GM21515 (cell line): ENCODE data around the gene LGI4.
"Not testable (repeated sequence)": the region's sequence is repeated elsewhere in the genome, so short reads cannot be mapped to it uniquely, and the experiment has no call there.

Source experiments
- ATAC-seq: cut with Tn5 transposase; IDR thresholded peaks from one replicate; pipeline ENCODE4 v1.9.1; 2021; ENCODE audit not compliant: unreplicated experiment

Gene LGI4

DNA sequence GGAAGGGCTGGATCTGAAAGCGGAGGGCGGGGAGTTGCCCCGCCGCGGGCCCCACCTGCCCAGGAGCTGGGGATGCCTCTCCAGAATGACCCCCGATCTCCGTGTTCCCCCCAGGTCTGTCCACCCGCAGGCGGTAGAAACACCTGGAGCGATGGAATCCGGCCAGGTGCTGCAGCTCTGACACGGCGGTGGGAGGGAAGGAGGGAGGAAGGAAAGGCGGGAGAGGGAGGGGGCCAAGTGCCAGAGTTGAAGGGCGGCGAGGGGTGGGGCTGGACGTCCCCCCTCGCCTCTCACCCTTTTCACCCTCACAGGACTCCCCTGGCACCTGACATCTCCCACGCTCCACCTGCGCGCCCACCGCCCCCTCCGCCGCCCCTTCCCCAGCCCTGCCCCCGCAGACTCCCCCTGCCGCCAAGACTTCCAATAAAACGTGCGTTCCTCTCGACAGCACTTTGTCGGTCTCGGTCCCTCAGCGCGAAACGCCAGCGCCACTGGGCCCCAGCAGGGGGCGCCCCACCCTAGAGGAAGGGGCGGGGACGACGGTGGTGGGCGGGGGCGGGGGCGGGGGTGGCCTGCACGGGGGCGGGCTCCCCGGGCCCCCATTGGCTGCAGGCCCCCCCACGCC lies 7.9 kb upstream of the LGI4 start:
- no peak for ATAC-seq

DNA sequence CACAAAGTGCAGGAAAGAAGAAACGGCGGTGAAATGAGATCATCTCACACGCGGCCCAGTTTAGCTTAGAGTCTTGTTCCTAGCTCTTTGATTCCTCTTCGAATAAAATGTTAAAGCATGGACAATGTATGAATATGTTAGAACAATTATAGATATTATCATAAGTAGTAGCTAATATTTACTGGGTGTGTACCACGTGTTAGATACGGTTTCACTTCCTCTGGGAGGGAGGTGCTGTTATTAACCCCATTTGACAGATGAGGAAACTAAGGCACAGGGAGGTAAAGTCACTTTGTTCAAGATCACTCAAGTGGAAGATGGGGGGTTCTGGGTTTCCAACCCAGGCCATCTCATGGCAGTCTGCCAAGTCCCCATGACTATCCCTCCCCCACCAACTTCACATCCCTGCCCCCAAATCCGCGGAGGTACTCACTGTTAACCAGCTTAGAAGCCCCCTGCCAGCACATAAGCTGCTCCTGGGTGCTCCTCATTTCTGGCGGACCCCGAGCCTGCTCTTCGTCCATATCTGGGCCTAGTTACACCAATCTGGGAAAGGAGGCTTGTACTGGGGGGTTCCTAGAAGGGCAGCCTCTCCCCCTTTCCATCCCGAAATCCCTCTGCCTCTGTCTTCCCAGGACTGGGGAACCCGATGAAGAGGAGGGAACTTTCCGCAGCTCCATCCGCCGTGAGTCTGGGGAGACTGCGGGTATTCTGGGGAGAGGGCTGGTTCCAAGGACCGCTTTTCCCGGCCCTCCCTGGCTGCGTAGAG lies 7.2 kb upstream of the LGI4 start:
- no peak for ATAC-seq

DNA sequence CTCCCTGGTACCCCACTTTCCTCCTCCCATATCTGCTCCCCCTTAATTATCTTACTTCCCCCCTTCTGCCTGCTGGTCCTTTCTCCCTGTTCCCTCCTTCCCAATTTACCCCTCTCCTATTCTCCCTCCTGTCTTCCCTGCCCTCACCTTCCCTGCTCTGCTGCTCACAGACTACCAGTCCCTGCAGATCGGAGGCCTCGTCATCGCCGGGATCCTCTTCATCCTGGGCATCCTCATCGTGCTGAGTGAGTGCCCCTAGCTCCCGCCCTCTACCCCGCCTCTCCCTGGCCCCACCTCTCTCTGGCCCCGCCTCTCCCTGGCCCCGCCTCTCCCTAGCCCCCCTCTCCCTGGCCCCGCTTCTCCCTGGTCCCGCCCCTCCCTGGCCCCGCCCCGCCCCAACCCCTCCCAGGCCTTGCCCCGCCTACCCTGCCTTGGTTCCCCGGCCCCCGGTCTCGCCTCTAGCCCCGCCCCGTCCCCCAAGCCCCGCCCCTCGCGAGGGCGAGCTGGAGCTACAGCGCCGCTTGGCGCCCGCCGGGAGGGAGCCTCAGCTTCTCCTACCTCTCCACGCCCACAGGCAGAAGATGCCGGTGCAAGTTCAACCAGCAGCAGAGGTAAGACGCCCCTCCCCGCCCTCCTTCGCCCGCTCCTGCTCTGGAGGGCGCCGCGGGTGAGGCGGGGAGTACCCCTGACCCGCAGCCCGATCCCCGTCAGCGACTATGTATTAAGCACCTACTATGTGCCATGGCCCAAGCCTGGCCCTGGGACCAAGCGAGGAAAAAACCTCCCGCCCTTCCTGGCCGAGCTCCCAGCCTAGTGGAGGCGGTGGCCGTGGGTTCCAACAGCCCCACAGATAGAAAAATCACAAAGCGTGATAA lies 6.3 kb upstream of the LGI4 start:
- ATAC-seq: peak; percentile 42

DNA sequence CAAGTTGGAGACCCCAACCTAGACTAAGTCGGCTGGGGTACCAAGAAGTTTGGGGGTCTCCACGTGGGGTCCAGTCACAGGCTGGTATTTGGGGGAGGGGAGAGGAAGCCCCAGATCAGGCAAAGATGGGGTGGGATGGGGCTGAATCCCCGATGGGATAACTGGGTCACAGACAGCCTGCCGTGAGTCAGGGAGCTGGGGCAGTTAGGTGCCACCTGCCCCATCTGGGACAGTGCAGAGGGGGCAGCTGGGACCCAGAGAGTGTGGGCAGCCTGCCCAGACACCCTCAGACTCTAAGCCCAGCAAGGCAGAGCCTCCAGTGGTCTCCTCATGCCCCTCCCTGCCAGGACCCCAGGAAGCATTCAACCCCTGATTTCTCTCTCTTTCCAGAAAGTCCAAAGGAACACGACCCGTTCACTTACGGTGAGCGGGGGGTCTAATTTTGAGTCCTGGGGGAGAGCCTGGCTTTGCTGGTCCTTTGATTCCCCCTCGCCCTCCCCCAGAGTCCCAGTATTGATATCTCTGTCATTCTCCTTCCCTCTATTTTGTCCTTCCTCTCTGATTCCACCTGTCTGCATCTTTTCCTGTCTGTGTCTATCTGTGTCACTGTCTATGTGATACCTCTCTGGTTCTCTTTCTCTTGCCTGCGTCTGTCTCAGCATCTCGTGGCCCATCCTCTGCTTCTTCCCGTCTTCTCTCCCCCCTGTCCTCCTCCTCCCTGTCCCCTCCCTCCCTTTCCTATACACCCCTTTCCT lies 5.5 kb upstream of the LGI4 start:
- ATAC-seq: no peak

DNA sequence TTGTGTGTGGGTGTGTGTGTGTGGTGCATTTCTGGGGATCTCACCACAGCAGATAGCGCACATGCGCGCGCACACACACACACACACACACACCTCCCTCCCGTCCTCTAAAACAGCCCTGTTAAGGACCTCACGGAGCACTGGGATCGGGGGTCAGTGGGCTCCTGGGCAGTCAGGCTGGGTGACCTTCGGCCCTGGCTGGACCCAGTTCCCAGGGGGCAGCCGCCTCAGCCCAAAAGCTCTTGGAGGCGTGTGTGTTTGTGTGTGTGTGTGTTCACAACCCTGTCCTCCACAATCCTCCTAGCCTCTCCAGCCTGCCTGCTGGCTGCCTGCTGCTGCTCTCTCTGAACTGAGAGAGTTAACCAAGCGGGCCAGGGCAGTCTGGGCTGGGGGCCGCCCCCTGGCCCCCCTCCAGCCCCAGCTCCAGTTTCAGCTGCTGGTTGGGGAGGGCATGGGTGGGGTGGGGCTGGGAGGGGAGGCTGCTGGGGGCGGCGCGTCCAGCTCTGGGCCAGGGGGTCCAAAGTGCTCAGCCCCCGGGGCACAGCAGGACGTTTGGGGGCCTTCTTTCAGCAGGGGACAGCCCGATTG lies 3.5 kb upstream of the LGI4 start, which contains the start of gene FXYD1:
Gene FXYD1, plus strand, starts transcription at position 520 of the 588 bp plus-strand sequence. CDS start 1,256 bp downstream, outside the sequence.
- ATAC-seq: no peak

DNA sequence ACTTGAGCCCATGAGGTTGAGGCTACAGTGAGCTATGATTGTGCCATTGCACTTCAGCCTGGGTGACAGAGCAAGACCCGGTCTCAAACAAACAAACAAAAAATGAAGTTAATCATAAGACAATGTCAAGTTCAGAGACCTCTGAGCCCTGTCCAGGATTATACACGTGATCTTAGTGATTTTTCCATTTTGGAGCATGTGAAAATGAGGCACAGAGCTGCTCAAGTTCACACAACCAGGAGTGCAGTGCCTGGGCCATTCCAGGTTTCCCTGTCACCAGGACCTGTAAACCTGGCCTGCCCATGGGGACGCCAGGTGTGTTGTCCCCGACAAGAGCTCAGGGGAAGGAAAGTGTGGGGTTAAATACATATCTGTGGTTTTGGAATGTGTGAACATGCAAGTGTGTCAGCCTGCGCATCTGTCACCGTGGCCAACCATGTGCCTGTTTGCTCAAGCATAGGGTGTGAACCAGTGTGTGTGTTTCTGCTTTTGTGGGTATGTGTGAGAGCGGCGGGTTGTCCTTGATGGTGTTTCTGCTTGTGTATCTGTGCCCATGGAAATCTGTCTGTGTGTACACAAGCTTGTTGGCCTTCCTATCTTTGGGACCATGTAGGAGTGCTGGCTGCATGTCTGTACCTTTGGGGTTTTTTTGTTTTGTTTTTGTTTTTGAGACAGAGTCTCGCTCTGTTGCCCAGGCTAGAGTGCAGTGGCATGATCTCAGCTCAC lies 2.3 kb upstream of the LGI4 start:
- ATAC-seq: no peak

DNA sequence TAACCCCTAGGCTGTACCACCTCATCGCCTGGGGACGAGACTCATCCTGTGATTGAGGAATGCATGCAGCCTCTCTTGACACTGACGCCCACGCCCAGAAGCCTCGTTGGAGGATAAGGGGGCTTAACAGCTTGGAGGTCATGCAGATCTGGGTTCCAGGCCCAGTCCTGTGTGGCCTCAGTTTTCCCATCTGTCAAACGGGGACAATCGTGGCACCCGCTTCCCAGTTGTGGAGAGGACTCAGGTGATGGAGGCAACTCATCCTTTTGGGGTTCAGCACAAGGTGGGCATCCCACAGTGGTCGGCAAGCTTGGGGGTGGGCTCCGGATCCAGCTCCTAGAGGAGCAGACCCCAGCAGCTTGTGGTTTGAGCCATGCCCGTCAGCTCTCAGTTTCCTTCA lies 1.4 kb upstream of the LGI4 start:
- no peak for ATAC-seq

DNA sequence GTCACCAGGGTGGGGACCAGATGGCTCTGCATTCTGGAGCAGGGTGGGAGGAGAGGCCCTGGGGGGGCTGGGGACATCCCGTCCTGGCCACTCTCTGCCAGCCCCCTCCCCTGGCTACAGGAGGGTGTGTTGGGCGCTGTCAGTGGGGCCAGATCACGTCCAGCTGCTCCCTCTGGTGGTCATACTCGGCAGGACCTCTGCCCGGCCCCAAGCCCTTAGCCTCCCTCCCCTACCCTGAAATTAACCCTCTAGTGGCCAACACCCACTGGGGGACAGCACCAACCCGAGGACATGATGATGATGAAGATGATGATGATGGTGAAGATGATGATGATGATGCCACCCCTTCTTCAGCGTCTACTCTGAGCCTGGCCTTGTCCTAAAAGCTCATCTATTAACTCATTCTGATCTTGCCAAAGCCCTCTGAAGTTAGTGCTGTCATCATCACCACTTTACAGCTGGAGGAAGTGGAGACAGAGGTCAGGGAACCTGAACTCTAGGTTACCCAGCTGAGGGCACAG lies 590 bp upstream of the LGI4 start:
- ATAC-seq: no peak

DNA sequence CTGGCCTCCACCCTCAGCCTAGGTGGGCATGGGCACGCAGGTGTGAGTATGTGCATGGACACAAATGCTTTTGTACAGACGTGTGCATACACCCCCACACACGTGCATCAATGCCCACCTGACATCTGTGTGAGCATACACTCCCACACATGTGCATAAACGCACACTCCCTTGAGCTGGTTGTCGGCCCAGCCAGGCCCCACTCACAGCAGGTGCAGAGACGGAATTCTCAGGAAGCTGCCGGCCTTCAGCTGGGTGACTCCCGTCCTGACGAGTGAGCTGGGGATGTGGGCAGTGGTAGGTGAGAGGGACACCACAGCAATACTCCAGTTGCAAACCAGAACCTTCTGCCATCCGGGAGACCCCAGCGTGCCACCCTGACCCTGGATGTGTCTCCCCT lies 1.0 kb downstream of the LGI4 start:
- no peak for ATAC-seq

DNA sequence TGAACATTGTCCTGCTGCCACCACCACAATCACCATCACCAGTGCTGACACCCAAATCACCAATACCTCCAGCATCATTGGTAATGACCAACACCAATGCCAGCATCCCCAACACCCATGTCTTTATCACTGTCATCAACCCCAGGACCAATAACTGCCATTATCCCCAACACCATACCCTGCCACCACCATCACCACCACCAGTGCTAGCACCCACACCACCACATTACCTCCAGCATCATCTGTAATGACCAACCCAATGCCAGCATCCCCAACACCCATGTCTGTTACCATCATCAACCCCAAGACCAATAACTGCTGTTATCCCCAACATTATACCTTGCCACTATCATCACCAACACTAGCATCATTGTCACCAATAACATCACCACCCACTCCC lies 2.6 kb downstream of the LGI4 start:
- ATAC-seq: no peak

DNA sequence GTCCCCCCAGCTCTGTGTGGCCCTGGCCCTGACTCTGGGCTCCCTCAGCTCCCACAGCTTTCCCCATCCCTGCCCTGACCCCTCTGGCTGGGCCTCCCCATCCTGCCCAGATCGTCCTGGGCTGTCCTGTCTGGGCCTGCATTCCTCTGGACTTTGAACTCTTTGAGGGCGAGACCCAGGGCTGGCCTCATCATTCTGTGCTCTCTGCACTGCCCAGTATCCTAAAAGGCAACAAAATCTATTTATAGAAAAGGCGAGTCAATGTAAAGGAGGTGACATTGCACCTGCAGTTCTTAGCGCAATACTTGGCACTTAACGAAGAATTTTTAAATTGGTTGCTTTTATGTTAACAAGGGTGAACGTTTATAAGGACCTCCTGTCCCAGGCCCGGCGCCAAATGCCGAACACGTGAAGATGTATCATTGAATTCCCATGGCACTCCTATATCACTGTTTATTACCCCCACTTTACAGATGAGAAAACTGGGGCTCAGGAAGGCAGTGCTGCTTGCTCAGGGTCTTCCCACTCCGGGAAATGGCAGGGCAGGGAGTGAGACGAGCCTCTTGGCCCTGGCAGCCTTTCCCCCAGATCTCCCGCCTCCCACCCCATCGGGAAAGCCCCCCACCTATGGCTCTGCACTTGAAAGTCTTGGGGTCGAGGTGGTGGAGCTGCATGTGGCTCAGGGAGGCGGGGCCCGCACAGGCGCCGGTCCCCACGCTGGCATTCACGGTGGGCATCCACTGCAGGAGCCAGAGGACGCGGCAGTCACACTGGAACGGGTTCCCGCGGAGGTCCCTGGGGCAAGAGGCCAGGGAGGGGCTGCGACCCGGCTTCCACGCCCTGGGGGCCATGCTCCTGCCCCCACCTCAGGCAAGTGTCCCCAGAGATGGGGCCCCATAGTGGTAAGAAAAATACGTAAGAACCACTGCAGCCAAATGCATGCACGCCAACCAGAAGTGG lies 3.8 kb downstream of the LGI4 start:
- ATAC-seq: no peak

DNA sequence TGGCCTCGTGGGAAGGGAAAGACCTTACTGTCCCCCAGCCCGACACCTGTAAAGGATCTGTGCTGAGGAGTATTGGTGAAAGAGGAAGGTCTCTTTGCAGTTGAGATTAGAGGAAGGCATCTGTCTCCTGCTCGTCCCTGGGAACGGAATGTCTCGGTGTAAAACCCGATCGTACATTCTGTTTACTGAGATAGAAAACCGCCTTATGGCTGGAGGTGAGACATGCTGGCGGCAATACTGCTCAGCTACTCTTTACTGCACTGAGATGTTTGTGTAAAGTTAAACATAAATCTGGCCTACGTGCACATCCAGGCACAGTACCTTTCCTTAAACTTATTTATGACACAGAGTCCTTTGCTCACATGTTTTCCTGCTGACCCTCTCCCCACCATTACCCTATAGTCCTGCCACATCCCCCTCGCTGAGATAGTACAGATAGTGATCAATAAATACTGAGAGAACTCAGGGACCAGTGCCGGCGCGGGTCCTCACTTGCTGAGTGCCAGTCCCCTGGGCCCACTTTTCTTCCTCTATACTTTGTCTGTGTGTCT lies 5.1 kb downstream of the LGI4 start:
- ATAC-seq: not testable (repeated sequence)

DNA sequence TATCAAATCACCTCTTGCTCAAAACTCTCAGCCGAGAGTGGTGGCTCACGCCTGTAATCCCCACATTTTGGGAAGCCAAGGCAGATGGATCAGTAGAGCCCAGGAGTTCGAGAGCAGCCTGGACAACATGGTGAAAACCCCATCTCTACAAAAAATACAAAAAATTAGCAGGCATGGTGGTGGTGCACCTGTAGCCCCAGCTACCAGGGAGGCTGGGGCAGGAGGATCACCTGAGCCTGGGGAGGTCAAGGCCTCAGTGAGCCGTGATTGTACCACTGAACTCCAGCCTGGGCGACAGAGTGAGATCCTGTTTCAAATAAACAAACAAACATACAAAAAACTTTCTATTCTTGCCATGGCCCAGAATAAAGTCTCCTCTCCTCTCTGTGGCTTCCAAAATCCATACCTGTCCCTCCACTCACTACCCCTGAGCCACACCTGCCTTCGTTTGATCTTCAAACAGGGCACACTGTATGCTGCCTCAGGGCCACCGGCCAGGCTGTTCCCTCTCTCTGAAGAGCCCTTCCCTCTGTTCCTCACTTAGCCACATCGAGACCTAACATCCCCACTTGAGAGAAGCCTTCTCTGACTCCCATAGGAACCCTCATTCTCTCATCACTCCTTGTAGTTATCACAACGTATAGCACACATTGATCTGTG lies 6.3 kb downstream of the LGI4 start:
- no peak for ATAC-seq

DNA sequence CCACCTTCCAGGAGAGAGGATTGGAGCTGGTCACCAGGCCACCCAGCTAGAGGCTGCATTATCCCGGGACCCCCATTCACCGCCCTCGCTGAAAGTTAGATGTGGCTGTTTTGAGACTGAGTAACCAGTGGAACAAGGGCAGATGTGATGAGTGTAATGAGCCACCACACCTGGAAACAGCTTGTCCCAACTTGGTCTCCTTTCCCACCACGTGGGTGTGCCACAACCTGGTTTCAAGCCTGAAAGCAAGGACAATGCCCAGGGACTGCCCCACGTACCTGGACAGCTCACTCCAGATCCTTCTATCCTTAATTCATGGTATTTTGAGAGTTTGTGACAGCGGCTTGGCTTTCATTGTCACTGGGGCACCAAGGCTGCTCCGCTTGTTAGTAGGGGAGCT lies 7.0 kb downstream of the LGI4 start:
- no peak for ATAC-seq

DNA sequence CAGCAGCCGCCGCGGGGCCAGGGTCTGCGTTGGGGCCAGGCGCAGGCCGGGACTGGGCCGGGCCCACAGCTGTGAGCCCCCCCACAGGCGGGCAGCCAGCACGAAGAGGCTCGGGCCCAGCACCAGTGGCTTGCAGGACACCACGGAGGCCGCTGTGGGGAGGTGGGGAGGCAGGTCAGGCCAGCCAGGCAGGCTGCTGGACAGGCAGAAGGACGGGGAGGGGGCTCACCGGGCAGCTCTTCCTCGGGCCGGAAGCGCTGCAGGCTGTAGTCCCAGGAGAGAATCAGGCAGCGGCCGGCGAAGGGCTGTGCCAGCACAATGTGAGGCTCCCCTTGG lies 8.3 kb downstream of the LGI4 start:
- no peak for ATAC-seq

DNA sequence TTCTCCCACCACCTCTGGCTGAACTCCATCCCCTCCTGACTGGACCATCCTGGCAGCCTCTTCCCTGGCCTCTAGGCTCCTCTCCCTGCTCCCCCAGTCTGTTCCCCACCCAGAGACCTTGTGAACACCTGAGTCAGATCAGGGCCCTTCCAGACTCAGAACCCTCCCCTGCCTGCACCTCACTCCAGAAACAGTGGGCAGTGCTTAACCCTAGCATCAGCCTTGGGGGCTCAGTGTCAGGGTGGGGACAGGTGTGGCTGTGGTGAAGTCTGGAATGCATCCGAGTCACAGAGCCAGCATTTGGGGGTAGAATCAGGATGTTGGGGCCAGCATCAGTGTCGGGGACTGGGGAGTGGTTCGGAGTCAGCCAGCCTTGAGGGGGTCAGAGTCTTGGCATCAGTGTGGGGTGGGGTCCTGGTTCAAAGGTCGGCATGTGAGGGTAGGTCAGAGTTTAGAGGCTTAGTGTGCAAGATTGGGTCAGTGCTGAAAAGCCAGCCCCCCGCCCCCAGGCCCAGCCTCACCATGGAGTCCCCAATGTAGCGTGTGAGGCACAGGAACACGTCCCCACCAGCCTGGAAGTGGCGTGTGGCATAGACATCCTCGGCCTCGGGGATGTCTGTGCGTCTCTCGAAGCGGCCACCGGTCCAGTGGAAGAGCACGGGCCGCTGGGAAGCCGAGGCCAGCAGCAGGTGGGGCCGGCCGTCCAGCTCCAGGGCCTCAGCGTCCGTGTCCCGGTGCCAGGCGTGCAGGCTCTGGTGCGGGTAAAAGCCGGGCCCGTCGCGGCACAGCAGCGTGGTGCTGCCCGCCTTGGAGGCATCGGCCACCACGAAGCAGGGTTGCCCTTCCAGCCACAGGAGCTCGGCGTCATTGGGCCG lies 8.9 kb downstream of the LGI4 start:
- ATAC-seq: no peak

DNA sequence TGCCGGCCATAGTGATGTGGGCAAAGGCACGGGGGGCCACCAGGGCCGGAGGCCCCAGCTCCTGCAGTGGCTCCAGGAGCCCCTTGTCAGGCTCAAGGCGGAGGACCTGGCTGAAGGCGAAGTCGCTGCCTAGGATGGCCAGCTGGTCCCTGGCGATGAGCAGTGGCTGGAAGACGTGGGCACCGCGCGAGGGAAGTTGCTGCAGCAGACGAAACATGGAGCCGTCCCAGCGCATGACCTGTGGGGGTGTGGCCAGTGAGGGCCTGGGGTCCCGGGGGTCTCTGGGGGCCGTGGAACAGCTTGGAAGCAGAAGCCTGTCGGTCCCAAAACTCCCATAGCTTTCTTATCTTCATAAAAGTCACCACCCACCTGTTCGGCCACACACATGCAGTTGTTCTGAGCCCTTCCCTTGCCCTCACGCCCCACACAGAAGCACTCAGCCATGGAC lies 9.6 kb downstream of the LGI4 start:
- no peak for ATAC-seq
